GM12801 (cell line): ENCODE results near the gene C22orf31.

Experiments used
- TF ChIP-seq, protein P1 (sequence below): IDR thresholded peaks from one replicate; pipeline ENCODE4 v1.5.1; 2011; ENCODE audit warnings: control low read depth; ENCODE audit not compliant: insufficient read length; ENCODE audit errors: extremely low read depth

C22orf31 gene

DNA sequence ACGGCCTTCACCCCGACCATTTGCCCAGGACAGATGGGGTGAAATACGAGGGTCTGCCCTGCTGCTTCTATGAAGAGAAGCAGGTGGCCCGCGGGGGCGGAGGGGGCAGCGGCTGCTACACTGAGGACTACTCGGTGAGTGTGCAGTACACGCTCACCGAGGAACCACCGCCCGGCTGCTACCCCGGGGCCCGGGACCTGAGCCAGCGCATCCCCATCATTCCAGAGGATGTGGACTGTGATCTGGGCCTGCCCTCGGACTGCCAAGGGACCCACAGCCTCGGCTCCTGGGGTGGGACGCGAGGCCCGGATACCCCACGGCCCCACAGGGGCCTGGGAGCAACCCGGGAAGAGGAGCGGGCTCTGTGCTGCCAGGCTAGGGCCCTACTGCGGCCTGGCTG is 11.2 kb downstream of the C22orf31 start:
- TF ChIP-seq, protein P1, sequence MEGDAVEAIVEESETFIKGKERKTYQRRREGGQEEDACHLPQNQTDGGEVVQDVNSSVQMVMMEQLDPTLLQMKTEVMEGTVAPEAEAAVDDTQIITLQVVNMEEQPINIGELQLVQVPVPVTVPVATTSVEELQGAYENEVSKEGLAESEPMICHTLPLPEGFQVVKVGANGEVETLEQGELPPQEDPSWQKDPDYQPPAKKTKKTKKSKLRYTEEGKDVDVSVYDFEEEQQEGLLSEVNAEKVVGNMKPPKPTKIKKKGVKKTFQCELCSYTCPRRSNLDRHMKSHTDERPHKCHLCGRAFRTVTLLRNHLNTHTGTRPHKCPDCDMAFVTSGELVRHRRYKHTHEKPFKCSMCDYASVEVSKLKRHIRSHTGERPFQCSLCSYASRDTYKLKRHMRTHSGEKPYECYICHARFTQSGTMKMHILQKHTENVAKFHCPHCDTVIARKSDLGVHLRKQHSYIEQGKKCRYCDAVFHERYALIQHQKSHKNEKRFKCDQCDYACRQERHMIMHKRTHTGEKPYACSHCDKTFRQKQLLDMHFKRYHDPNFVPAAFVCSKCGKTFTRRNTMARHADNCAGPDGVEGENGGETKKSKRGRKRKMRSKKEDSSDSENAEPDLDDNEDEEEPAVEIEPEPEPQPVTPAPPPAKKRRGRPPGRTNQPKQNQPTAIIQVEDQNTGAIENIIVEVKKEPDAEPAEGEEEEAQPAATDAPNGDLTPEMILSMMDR: no peak

- TF ChIP-seq, protein P1: no peak
Observed at GRCh38 chr22:29049655-29050263, 11.9 kb downstream of the C22orf31 start.

DNA sequence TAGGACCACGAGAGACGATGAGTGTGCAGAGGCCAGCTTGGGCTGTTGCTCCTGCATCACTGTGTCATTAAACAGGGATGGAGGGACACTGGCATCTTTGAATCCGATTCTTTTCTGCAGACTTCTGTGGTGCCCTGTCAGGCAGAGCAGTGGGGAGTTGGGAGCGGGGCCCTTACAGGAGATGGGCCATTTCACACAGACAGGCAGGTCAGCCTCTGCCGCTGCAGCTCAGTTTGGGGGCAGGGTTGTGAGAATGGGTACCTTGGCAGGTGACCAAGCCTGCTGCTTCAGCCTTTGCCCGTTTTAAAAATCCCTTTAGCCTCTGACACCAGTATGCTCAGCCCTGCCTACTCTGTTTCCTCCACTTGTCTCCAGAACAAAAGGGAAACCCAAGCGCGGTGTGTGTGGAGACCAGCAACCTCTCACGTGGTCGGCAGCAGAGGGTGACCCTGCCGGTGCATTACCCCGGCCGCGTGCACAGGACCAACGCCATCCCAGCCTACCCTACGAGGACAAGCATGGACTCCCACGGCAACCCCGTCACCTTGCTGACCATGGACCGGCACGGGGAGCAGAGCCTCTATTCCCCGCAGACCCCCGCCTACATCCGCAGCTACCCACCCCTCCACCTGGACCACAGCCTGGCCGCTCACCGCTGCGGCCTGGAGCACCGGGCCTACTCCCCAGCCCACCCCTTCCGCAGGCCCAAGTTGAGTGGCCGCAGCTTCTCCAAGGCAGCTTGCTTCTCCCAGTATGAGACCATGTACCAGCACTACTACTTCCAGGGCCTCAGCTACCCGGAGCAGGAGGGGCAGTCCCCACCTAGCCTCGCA is 12.6 kb downstream of the C22orf31 start:
- TF ChIP-seq, protein P1: no peak

DNA sequence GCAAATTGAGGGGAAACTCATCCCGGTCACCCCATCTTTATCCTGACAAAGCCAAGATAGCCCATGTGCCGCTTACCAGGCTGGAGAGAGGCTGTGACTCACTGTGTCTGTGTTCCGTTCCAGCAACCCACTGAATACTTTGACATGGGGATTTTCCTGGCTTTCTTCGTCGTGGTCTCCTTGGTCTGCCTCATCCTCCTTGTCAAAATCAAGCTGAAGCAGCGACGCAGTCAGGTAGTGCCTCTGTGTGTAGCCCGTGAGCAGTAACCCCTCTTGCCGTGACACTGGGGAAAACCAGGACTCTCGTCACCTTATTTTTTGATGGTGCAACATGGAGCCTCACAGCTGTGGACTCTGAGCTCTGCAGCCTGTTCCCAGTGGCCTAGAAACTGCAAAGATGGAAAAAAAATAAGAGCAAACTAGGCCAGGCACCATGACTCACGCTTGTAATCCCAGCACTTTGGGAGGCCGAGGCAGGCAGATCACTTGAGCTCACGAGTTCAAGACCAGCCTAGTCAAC is 16.9 kb downstream of the C22orf31 start:
- TF ChIP-seq, protein P1: no peak

DNA sequence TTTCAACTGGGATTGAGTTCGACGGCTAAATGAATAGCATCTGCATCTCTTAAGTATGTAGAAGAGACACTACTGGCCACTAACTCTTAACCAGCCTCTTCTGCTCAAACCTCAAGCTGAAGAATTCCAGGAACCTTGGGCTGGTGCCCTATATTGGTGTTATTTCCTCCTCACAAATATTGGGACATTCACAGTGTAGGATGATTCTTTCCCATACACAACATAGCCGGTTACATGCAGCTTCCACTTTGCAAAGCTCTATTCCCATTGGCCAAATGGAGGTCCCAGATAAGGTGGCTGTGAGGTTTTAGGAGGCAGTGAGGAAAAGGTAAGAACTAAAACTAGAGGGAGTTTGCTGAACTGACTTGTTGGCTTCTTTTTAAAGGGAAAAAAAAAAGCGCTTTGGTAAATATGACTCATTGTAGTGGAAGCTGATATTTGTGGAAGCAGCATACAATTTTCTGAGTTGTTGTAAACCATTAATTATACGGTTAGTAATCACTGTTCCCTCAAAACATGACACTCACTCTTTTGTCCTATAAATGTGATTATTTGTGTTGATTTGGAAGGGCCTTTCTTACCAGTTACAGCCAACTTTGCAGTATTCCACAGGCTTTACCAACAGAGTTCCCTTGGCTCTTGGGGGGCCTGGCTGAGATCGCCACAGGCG is 17.6 kb downstream of the C22orf31 start:
- TF ChIP-seq, protein P1: no peak

- TF ChIP-seq, protein P1: no peak
Observed at GRCh38 chr22:29041408-29041807, 20.2 kb downstream of the C22orf31 start.
